ENCODE measurements around the gene TNRC18.

DNA sequence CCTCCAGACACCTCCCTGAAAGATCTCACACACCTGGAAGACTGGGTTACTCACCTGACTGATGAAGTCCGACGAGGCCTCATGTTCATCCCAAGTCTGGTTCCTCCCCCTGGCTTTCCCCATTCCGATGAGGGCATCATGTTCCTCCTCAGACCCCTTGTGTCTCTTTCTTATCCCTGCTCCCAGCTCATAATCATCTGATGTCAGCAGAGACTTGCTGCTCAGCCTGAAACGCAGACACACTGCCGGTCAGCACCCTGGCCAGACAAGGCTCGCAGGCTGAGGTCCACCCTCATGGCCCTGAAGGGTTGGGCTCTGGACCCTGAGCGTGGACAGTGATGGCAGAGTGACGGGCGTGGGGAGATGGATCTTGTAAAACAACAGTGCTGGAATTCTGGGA is 64.3 kb downstream of the TNRC18 start:
- TF ChIP-seq, protein P1, sequence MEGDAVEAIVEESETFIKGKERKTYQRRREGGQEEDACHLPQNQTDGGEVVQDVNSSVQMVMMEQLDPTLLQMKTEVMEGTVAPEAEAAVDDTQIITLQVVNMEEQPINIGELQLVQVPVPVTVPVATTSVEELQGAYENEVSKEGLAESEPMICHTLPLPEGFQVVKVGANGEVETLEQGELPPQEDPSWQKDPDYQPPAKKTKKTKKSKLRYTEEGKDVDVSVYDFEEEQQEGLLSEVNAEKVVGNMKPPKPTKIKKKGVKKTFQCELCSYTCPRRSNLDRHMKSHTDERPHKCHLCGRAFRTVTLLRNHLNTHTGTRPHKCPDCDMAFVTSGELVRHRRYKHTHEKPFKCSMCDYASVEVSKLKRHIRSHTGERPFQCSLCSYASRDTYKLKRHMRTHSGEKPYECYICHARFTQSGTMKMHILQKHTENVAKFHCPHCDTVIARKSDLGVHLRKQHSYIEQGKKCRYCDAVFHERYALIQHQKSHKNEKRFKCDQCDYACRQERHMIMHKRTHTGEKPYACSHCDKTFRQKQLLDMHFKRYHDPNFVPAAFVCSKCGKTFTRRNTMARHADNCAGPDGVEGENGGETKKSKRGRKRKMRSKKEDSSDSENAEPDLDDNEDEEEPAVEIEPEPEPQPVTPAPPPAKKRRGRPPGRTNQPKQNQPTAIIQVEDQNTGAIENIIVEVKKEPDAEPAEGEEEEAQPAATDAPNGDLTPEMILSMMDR (IDR thresholded peaks at IDR 0.05): no peak
- no peak for TF ChIP-seq POLR2A (IDR thresholded peaks at IDR 0.05)

Data from lower leg skin (tissue), 3 donors.